ENCODE data around the gene CCNT2.

- no peak for TF ChIP-seq CTCF (conservative IDR thresholded peaks at IDR 0.05; ENCODE audit: low read depth, low read length)
- no peak for TF ChIP-seq EZH2 (IDR thresholded peaks at IDR 0.05; ENCODE audit: low read length, unreplicated experiment)
These were observed 66.4 kb downstream of the CCNT2 start for GRCh38 chr2:134985061-134985460.

Measured in PC-3 (cell line).